ENCODE results near the gene CELF4.

The CELF4 gene

DNA sequence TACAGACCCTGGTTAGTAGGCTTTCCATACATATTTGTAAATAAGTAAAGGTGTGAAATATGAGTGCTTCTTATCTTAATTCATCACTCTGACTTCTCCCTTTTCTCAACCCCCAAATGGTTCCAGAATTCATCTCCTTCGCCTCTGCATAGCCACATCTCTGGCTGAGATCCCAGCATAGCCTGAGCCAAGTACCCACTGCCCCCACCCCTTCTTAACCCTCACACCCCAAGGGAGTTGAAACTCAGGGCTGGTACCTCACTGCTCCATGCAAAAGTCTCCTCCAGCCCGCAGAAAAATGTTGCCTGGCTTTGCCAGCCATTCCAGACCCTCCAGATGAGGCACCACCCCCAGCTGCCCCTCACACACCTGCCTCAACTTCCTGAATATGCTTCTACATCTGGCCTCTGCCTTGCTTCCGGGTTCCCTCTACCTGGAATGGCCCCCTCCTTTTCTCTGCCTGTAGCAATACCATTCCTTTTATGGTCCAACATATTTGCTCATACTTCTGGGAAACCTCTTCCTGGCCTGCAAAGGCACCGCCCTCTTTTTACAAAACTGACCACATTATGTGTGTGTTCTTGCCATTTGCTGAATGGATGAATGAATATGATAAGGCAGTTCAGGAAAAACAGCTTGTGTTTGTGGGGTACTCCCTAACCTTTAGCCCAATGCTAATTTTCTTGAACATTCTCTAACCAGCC is 112.8 kb downstream of the CELF4 start:
- no peak for TF ChIP-seq ZBTB7A (IDR thresholded peaks at IDR 0.05; ENCODE audit: low read depth)
- no peak for TF ChIP-seq YY1 (IDR thresholded peaks at IDR 0.05; ENCODE audit: low read depth)
- TF ChIP-seq TEAD4 (IDR thresholded peaks at IDR 0.05) = no peak
- no peak for TF ChIP-seq NFIC (IDR thresholded peaks at IDR 0.05)
- TF ChIP-seq TAF1 (IDR thresholded peaks at IDR 0.05; ENCODE audit: low read depth) = no peak
- no peak for TF ChIP-seq TCF12 (IDR thresholded peaks at IDR 0.05; ENCODE audit: low read depth)
- TF ChIP-seq EGR1 (IDR thresholded peaks at IDR 0.05) = no peak
- TF ChIP-seq, protein P1, sequence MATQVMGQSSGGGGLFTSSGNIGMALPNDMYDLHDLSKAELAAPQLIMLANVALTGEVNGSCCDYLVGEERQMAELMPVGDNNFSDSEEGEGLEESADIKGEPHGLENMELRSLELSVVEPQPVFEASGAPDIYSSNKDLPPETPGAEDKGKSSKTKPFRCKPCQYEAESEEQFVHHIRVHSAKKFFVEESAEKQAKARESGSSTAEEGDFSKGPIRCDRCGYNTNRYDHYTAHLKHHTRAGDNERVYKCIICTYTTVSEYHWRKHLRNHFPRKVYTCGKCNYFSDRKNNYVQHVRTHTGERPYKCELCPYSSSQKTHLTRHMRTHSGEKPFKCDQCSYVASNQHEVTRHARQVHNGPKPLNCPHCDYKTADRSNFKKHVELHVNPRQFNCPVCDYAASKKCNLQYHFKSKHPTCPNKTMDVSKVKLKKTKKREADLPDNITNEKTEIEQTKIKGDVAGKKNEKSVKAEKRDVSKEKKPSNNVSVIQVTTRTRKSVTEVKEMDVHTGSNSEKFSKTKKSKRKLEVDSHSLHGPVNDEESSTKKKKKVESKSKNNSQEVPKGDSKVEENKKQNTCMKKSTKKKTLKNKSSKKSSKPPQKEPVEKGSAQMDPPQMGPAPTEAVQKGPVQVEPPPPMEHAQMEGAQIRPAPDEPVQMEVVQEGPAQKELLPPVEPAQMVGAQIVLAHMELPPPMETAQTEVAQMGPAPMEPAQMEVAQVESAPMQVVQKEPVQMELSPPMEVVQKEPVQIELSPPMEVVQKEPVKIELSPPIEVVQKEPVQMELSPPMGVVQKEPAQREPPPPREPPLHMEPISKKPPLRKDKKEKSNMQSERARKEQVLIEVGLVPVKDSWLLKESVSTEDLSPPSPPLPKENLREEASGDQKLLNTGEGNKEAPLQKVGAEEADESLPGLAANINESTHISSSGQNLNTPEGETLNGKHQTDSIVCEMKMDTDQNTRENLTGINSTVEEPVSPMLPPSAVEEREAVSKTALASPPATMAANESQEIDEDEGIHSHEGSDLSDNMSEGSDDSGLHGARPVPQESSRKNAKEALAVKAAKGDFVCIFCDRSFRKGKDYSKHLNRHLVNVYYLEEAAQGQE (IDR thresholded peaks at IDR 0.05; ENCODE audit: low read depth) = no peak
- TF ChIP-seq RAD21 (IDR thresholded peaks at IDR 0.05; ENCODE audit: low read depth) = no peak
- no peak for TF ChIP-seq EP300 (IDR thresholded peaks at IDR 0.05; ENCODE audit: borderline replicate concordance)
- TF ChIP-seq, protein P2, sequence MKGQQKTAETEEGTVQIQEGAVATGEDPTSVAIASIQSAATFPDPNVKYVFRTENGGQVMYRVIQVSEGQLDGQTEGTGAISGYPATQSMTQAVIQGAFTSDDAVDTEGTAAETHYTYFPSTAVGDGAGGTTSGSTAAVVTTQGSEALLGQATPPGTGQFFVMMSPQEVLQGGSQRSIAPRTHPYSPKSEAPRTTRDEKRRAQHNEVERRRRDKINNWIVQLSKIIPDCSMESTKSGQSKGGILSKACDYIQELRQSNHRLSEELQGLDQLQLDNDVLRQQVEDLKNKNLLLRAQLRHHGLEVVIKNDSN (IDR thresholded peaks at IDR 0.05) = no peak
- TF ChIP-seq, protein P3, sequence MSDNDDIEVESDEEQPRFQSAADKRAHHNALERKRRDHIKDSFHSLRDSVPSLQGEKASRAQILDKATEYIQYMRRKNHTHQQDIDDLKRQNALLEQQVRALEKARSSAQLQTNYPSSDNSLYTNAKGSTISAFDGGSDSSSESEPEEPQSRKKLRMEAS (IDR thresholded peaks at IDR 0.05) = no peak
- no peak for TF ChIP-seq CREB1 (IDR thresholded peaks at IDR 0.05; ENCODE audit: low read depth)
- TF ChIP-seq FOXM1 (IDR thresholded peaks at IDR 0.05; ENCODE audit: borderline replicate concordance, low read depth) = no peak
- no peak for TF ChIP-seq CEBPB (IDR thresholded peaks at IDR 0.05)

DNA sequence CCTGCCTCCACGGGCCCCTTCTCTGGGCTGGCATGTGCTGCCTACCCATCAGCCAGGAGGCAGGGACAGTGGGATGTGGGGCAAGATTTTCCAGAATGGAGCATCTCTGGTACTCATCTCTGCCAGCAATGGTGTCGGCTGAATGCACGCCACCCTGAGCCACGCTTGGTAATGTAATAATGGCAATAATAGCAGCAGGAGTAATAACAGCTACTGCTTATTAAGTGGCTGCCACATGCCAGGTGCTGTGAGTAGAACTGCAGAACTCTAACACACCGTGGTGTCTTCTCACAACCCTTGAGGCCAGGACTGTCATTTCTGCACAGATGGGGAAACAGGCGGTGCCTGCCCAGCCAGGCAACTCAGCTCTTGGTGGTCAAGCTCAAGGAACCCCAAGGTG is 113.6 kb downstream of the CELF4 start:
- no peak for TF ChIP-seq NFIC (IDR thresholded peaks at IDR 0.05)
- no peak for TF ChIP-seq CEBPB (IDR thresholded peaks at IDR 0.05)
- TF ChIP-seq FOXM1 (IDR thresholded peaks at IDR 0.05; ENCODE audit: borderline replicate concordance, low read depth) = no peak
- TF ChIP-seq ZBTB7A (IDR thresholded peaks at IDR 0.05; ENCODE audit: low read depth) = no peak
- no peak for TF ChIP-seq EP300 (IDR thresholded peaks at IDR 0.05; ENCODE audit: borderline replicate concordance)
- no peak for TF ChIP-seq TCF12 (IDR thresholded peaks at IDR 0.05; ENCODE audit: low read depth)
- TF ChIP-seq EGR1 (IDR thresholded peaks at IDR 0.05) = no peak
- TF ChIP-seq, protein P2 (IDR thresholded peaks at IDR 0.05) = no peak
- no peak for TF ChIP-seq CREB1 (IDR thresholded peaks at IDR 0.05; ENCODE audit: low read depth)
- TF ChIP-seq, protein P3 (IDR thresholded peaks at IDR 0.05) = no peak
- no peak for TF ChIP-seq TAF1 (IDR thresholded peaks at IDR 0.05; ENCODE audit: low read depth)
- no peak for TF ChIP-seq RAD21 (IDR thresholded peaks at IDR 0.05; ENCODE audit: low read depth)
- no peak for TF ChIP-seq YY1 (IDR thresholded peaks at IDR 0.05; ENCODE audit: low read depth)
- TF ChIP-seq TEAD4 (IDR thresholded peaks at IDR 0.05) = no peak
- TF ChIP-seq, protein P1 (IDR thresholded peaks at IDR 0.05; ENCODE audit: low read depth) = no peak

DNA sequence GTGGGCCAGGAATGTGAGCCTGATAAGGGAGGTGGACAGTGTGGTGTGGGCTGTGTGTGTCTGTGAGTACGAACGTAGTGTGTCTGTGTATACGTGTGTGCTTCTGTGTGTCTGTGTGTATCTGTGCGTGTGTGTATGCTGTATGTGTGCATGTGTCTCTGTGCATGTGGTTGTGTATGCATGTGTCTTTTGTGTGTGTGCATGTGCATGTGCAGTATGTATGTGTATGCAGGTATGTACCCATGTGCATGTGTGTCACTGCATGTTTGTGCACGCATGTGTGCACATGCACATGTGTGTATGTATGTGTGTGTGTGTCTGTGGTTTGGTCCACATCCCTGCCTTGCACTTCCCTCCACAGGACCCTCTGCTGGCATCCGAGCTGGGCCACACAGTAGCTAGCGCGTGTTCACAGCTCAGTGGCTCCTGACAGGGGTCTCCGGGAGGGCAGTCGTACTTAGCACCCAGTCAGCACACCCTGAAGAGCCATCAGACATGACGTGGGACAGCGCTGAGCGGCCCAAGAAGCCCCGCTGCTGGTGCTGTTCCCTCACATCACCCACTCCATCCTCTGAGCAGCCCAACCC is 114.3 kb downstream of the CELF4 start:
- TF ChIP-seq TCF12 (IDR thresholded peaks at IDR 0.05; ENCODE audit: low read depth) = no peak
- no peak for TF ChIP-seq NFIC (IDR thresholded peaks at IDR 0.05)
- no peak for TF ChIP-seq ZBTB7A (IDR thresholded peaks at IDR 0.05; ENCODE audit: low read depth)
- TF ChIP-seq TEAD4 (IDR thresholded peaks at IDR 0.05) = no peak
- no peak for TF ChIP-seq CREB1 (IDR thresholded peaks at IDR 0.05; ENCODE audit: low read depth)
- no peak for TF ChIP-seq TAF1 (IDR thresholded peaks at IDR 0.05; ENCODE audit: low read depth)
- no peak for TF ChIP-seq EP300 (IDR thresholded peaks at IDR 0.05; ENCODE audit: borderline replicate concordance)
- TF ChIP-seq, protein P2 (IDR thresholded peaks at IDR 0.05) = no peak
- TF ChIP-seq CEBPB (IDR thresholded peaks at IDR 0.05) = no peak
- TF ChIP-seq RAD21 (IDR thresholded peaks at IDR 0.05; ENCODE audit: low read depth) = no peak
- TF ChIP-seq, protein P1 (IDR thresholded peaks at IDR 0.05; ENCODE audit: low read depth) = no peak

All from Ishikawa (cell line).